Sigmoid colon (tissue), 3 donors: Measurements from ENCODE around the gene C1D.

ENCODE experiments used
- POLR2A ChIP-seq, 2 donors: fragments of 450-650 bp; IDR thresholded peaks; one replicate each; pipeline ENCODE4 v1.6.1; 2016; ENCODE audit warnings: antibody characterized with exemption in 2 of 2, mild to moderate bottlenecking in 2 of 2, moderate library complexity in 2 of 2
- TF ChIP-seq, protein P1 (sequence below), 4 experiments: fragments of 450-650 bp in 3 of 4; fragments of 200-600 bp in 1 of 4; IDR thresholded peaks; one replicate each; pipeline ENCODE4 v1.5.1; 2016 to 2019; ENCODE audit warnings: antibody characterized with exemption in 4 of 4, mild to moderate bottlenecking in 3 of 4, moderate library complexity in 2 of 4

DNA sequence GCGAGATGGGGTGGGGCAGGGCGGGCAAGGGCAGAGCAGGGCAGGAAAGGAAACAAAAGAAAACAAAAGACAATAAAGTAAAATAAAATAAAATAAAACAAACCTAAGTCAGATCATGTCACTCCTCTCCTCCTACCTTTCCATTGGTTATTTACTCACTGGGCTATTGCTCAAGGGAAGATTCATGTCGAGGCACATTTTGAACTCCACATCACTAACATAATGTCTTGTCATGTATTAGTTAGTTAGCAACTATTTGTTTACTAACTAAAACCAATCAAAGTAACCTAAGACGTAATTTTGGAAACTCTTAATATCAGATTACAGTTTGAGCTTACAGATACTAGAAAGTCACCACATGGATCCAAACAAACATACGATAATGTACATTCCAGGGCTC lies 2.2 kb downstream of the C1D start:
- TF ChIP-seq, protein P1, sequence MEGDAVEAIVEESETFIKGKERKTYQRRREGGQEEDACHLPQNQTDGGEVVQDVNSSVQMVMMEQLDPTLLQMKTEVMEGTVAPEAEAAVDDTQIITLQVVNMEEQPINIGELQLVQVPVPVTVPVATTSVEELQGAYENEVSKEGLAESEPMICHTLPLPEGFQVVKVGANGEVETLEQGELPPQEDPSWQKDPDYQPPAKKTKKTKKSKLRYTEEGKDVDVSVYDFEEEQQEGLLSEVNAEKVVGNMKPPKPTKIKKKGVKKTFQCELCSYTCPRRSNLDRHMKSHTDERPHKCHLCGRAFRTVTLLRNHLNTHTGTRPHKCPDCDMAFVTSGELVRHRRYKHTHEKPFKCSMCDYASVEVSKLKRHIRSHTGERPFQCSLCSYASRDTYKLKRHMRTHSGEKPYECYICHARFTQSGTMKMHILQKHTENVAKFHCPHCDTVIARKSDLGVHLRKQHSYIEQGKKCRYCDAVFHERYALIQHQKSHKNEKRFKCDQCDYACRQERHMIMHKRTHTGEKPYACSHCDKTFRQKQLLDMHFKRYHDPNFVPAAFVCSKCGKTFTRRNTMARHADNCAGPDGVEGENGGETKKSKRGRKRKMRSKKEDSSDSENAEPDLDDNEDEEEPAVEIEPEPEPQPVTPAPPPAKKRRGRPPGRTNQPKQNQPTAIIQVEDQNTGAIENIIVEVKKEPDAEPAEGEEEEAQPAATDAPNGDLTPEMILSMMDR (IDR thresholded peaks at IDR 0.05): no peak
- TF ChIP-seq POLR2A (IDR thresholded peaks at IDR 0.05): no peak
